ENCODE measurements around the gene ST8SIA6. TPM values are rescaled to one million over a fixed set of nuclear protein-coding genes. Genes with fewer than 3 reads are reported as not detected.

Gene ST8SIA6
- total RNA-seq, 2 experiments from 2014 or later, result not detected

Other genes with a start within 250 kb of the ST8SIA6 start
- gene VIM, start 226.4 kb downstream of the ST8SIA6 start, total RNA-seq, result 10 to 100 TPM; 58.3 to 60.6 TPM
- 1 to 10 TPM in 1 of 2 experiments, under 1 TPM in 1; 0.41 to 1.9 TPM for gene HACD1, start 162.8 kb upstream of the ST8SIA6 start, total RNA-seq
- gene STAM, start 189.6 kb upstream of the ST8SIA6 start, total RNA-seq, result 10 to 100 TPM; 16.3 to 16.6 TPM

All from activated naive CD4-positive, alpha-beta T cell treated with anti-CD3 and anti-CD28 coated beads for 36 hours (primary cell).